Measurements from ENCODE around the gene NELFB.

DNA sequence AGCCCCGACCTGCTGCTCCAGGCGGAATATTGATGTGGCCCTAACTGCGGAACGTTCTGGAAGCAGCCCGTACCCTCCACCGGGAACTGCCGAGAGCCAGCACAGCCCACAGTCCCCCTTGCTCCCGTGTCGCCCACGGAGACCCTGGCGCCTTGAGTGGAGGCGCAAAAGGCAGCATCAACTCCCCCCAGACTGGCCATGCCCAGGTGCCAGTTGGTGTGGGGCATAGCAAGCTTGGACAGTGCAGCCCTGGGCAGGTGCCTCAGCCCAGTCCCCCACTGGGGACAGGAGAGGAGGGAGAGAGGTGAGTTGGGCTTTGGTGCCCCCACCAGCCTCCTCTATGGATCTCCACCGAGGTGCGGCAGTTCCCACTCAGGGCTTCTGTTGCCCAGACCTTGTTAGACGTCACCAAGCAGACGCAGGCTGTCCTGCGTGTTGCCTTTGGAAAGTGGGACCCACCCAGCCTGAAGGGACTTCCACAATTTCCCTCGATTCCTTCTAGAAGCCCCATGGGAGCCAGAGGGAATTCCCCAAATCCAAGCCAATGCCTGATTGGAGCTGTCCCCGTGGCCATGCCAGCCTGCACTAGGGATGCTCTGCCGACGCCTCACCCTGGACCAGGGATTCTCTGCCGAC is 66.7 kb downstream of the NELFB start:
- TF ChIP-seq, protein P1, sequence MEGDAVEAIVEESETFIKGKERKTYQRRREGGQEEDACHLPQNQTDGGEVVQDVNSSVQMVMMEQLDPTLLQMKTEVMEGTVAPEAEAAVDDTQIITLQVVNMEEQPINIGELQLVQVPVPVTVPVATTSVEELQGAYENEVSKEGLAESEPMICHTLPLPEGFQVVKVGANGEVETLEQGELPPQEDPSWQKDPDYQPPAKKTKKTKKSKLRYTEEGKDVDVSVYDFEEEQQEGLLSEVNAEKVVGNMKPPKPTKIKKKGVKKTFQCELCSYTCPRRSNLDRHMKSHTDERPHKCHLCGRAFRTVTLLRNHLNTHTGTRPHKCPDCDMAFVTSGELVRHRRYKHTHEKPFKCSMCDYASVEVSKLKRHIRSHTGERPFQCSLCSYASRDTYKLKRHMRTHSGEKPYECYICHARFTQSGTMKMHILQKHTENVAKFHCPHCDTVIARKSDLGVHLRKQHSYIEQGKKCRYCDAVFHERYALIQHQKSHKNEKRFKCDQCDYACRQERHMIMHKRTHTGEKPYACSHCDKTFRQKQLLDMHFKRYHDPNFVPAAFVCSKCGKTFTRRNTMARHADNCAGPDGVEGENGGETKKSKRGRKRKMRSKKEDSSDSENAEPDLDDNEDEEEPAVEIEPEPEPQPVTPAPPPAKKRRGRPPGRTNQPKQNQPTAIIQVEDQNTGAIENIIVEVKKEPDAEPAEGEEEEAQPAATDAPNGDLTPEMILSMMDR (IDR thresholded peaks at IDR 0.05; ENCODE audit: low read length) = no peak
- no peak for TF ChIP-seq EZH2 (IDR thresholded peaks at IDR 0.05; ENCODE audit: borderline replicate concordance, low read length)

Data from OCI-LY1 (cell line).